GM20000 (cell line): ENCODE results near the gene PARN.
"Not testable (repeated sequence)": the region's sequence is repeated elsewhere in the genome, so short reads cannot be mapped to it uniquely, and the experiment has no call there.

Source experiments
- DNase-seq: peaks from one replicate; pipeline ENCODE4 v3.0.0; 2012; ENCODE audit warnings: low spot score
- TF ChIP-seq, protein P1 (sequence below): IDR thresholded peaks from 2 replicates; pipeline ENCODE4 v1.5.1; 2012; ENCODE audit warnings: mild to moderate bottlenecking, control low read depth; ENCODE audit errors: extremely low read depth, missing control alignments

Gene PARN

DNA sequence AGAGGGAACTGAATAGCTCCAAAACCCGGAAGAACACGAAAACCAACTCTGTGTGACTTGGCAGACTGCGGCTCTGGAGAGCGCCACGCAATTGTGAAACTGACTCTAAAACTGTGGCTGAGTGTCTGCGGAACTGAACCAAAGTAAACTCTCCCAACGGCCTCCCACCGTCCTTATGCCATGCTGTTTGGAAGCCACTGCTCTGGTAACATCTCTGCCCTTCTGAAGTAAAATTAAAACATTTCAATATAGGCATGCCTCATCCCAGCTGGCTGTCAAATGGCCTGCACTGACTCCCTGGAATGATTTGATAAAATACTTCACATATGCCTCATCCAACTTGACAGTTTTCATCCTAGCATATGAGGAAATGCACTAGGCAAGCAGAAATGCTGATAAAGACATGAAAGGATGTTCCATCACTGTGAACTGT lies 70.2 kb downstream of the PARN start:
- no peak for DNase-seq

DNA sequence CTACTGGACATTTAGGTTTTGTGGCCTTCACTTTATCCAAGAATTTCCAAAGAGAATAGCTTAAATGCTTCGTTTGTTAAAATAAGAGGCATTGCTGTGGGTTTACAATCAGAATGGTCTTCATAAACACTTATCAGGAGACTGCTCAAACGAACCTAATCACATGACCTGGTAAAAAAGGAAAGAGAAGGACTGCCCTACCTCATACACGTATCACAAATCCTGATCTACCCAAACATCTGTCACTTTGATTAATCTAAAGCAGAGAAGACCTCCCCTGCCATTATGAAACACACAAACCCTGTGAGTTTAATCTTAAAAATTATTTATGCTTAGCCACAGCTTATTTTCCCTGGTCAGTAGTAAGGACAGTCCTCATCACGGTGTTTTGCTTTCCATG lies 76.6 kb downstream of the PARN start:
- TF ChIP-seq, protein P1, sequence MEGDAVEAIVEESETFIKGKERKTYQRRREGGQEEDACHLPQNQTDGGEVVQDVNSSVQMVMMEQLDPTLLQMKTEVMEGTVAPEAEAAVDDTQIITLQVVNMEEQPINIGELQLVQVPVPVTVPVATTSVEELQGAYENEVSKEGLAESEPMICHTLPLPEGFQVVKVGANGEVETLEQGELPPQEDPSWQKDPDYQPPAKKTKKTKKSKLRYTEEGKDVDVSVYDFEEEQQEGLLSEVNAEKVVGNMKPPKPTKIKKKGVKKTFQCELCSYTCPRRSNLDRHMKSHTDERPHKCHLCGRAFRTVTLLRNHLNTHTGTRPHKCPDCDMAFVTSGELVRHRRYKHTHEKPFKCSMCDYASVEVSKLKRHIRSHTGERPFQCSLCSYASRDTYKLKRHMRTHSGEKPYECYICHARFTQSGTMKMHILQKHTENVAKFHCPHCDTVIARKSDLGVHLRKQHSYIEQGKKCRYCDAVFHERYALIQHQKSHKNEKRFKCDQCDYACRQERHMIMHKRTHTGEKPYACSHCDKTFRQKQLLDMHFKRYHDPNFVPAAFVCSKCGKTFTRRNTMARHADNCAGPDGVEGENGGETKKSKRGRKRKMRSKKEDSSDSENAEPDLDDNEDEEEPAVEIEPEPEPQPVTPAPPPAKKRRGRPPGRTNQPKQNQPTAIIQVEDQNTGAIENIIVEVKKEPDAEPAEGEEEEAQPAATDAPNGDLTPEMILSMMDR = no peak
- DNase-seq = no peak

More for the DNA sequence above, 70.2 kb downstream of the PARN start:
- TF ChIP-seq, protein P1 = no peak

- TF ChIP-seq, protein P1 = no peak
- DNase-seq = no peak
Observed at GRCh38 chr16:14549789-14550153, 80.3 kb downstream of the PARN start.

- no peak for DNase-seq
- TF ChIP-seq, protein P1 = no peak
Observed at GRCh38 chr16:14548933-14549788, 80.9 kb downstream of the PARN start.

- TF ChIP-seq, protein P1 = no peak
- DNase-seq = no peak
Observed at GRCh38 chr16:14545346-14545884, 84.6 kb downstream of the PARN start.

DNA sequence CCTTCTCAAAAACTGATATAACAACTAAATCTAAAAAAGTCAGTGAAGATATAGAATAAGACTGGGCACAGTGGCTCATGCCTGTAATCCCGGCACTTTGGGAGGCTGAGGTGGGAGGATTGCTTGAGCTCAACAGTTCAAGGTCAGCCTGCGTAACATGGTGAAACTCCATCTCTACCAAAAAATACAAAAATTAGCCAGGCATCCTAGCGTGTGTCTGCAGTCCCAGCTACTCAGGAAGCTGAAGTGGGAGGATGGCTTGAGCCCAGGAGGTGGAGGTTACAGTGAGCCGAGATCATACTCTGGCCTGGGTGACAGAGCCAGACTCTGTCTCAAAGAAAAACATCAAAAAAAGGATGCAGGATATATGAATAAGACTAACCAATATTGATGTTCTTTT lies 85.2 kb downstream of the PARN start:
- DNase-seq = not testable (repeated sequence)

DNA sequence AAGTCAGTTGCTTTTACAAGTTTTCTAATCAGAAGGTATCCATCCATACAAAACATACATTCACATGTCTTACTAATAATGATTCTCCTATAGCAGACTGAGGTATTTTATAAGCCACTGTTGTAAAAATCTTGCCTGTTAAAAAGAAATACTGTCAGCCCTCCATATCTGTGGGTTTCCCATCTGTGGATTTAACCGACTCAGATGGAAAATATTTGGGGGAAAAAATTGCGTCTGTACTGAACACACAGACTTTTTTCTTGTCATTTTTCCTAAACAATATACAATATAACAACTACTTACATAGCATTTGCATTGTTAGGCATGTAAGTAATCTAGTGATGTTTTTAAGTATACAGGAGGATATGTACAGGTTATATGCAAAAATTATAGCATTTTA lies 90.4 kb downstream of the PARN start:
- TF ChIP-seq, protein P1 = no peak
- DNase-seq = no peak

- DNase-seq = no peak
Observed at GRCh38 chr16:14539156-14539555, 90.9 kb downstream of the PARN start.

More at GRCh38 chr16:14539156-14539555, 90.9 kb downstream of the PARN start:
- TF ChIP-seq, protein P1 = no peak
